Fibroblast of peridontal ligament (primary cell): ENCODE data around the gene LRRC75A.
A peak's percentile ranks its signal among the peaks of the same experiment; 100 is the strongest.
"Not testable (repeated sequence)": the region's sequence is repeated elsewhere in the genome, so short reads cannot be mapped to it uniquely, and the experiment has no call there.

Experiments used
- DNase-seq: peaks from one replicate; pipeline ENCODE4 v3.0.0-alpha.2; 2010; ENCODE audit errors: extremely low read depth

The LRRC75A gene

GRCh38 chr17:16432017-16432416 lies 60.0 kb downstream of the LRRC75A start:
- no peak for DNase-seq

- DNase-seq: no peak
Measured at GRCh38 chr17:16430650-16431049, 61.3 kb downstream of the LRRC75A start.

- DNase-seq: no peak
Measured at GRCh38 chr17:16429083-16429482, 62.9 kb downstream of the LRRC75A start.

GRCh38 chr17:16428098-16428882 lies 63.7 kb downstream of the LRRC75A start:
- peak; percentile 31 for DNase-seq

DNA sequence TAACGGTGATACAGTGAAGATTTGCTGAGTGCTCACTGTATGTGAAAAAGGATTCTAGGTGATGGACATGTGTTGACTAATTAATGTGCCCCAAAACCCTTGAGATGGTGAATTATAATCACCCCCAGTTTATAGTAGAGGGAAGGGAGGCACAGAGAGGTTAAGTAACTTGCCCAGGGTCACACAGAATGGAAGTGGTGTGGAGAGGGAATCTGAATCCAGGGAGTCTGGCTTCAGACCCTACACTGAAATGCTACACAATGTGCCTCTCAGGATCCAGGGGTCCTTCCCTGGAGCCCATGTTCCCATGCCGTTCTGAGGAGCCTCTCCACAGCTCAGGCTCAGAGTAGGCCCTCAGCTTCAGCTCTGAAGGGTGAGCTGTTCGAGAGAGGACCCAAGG lies 65.0 kb downstream of the LRRC75A start:
- DNase-seq: no peak

- DNase-seq: no peak
Measured at GRCh38 chr17:16425698-16426659, 66.0 kb downstream of the LRRC75A start.

DNA sequence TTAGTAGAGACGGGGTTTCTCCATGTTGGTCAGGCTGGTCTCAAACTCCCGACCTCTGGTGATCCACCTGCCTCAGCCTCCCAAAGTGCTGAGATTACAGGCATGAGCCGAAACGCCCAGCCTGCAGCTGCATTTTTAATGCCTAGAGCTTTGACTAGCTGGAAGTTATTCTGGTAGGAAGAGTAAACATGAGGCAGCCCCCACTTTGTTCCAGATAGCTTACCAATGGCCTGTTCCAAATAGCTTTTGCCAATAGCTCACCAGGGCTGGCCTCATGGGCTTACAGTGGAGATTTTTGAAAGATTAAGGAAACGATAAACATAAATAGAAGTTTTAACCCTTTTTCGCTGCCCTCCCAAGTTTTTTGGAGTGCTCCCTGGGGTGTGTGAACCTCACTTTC lies 66.8 kb downstream of the LRRC75A start:
- no peak for DNase-seq

DNA sequence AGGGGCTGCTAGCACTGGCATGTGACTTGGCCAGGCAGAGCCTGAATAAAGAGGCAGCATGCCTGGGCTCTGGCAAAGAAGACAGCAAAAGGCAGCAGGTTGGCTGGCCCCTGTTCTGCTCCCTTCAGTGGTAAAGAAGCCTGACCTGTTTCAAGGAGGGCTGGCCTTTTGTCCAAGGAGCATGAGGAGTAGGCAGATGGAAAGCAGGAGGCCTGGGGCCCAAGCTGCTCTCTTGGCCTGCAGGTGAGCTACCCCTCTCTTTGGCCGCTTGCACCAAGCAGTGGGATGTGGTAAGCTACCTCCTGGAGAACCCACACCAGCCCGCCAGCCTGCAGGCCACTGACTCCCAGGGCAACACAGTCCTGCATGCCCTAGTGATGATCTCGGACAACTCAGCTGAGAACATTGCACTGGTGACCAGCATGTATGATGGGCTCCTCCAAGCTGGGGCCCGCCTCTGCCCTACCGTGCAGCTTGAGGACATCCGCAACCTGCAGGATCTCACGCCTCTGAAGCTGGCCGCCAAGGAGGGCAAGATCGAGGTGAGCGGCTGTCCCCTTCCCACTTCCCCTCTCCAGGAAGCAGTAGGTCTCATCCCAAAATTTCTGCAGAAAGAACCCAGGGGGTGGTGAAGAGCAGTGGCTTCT lies 68.6 kb downstream of the LRRC75A start:
- no peak for DNase-seq

DNA sequence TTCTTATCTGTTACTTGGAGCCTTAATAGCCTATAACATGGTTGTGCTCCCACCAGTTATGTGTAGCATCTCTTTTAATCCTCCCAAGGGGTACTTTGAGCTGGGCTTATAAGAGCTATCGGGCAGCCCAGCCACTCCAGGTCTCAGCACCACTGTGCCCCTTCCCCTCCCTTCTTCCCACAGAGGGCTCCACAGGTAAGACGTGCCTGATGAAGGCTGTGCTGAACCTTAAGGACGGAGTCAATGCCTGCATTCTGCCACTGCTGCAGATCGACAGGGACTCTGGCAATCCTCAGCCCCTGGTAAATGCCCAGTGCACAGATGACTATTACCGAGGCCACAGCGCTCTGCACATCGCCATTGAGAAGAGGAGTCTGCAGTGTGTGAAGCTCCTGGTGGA lies 69.6 kb downstream of the LRRC75A start:
- DNase-seq: no peak

DNA sequence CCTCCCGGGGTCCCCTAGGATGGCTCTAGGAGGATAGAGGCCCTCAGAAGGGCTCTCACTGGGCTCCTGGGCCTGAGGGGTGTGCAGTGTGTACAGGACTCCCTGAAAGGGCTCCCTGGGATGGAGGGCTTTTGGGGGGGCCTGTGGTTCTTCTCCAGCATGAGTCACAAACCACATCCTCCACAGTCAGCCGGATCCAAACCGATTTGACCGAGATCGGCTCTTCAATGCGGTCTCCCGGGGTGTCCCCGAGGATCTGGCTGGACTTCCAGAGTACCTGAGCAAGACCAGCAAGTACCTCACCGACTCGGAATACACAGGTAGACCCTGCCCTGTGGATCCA lies 72.1 kb downstream of the LRRC75A start:
- peak; percentile 72 for DNase-seq

GRCh38 chr17:16419074-16419928 lies 72.7 kb downstream of the LRRC75A start:
- peak; percentile 84 for DNase-seq

DNA sequence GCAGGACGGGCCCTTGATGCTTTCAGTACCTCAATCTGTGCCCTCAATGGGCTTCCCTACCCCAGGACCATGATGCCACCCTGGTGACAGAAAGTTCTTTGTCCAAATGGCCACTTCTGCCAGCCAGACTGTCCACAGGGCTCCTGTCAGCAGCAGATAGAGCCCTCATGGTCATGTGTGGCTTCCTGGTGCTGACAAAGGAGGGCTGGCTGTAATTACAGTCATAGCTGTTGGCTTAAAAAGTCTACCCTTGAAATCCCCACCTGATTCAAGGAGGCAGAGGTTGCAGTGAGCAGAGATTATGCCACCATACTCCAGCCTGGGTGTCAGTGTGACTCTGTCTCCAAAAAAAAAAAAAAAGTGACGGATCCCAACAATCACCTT lies 73.3 kb downstream of the LRRC75A start:
- no peak for DNase-seq

DNA sequence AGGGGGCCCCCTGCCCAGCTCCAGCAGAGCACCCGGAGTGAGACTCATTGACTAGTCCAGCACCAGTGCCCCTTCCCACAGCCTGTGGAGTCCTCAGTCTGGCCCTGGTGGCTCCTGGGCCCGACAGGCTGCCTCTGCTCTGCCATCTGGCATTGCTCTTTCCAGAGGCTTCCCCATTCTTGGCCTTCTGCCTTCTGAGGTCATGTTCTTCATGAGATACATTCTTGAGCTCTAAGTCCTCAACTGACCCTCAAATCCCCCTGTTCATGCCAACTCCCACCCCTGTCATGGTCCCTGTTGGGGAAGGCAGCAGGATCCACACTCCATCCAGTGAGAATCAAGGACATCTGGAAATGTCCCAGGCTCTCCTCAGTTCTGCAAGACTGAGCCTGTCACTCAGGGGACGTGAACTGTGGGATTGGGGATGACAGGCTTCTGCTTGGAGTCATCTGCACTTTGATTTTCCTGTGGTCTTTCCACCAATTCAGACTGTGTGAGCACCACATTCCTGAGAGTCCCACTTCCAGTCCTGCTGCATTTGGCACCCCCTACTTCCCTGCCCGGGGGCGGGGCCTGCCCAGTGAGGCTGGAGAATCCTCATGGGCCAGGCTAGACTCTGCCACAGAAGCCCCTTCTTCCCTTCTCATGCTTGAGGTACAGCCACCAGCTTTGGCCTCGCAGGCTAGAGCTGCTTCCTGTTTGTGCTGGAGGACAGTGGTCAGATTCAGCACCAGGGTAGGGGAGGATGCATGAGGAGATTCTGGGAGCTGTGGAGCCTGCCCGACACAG lies 73.9 kb downstream of the LRRC75A start:
- peak; percentile 77 for DNase-seq

GRCh38 chr17:16417399-16417798 lies 74.6 kb downstream of the LRRC75A start:
- DNase-seq: no peak

- no peak for DNase-seq
Measured at GRCh38 chr17:16415031-16415924, 76.7 kb downstream of the LRRC75A start, which contains the start of gene TRPV2. TRPV2 (plus strand) TSS chr17:16415571; CDS start chr17:16417669, 2,098 bp downstream.

- DNase-seq: peak; percentile 58
Measured at GRCh38 chr17:16407911-16408588, 83.9 kb downstream of the LRRC75A start.

DNA sequence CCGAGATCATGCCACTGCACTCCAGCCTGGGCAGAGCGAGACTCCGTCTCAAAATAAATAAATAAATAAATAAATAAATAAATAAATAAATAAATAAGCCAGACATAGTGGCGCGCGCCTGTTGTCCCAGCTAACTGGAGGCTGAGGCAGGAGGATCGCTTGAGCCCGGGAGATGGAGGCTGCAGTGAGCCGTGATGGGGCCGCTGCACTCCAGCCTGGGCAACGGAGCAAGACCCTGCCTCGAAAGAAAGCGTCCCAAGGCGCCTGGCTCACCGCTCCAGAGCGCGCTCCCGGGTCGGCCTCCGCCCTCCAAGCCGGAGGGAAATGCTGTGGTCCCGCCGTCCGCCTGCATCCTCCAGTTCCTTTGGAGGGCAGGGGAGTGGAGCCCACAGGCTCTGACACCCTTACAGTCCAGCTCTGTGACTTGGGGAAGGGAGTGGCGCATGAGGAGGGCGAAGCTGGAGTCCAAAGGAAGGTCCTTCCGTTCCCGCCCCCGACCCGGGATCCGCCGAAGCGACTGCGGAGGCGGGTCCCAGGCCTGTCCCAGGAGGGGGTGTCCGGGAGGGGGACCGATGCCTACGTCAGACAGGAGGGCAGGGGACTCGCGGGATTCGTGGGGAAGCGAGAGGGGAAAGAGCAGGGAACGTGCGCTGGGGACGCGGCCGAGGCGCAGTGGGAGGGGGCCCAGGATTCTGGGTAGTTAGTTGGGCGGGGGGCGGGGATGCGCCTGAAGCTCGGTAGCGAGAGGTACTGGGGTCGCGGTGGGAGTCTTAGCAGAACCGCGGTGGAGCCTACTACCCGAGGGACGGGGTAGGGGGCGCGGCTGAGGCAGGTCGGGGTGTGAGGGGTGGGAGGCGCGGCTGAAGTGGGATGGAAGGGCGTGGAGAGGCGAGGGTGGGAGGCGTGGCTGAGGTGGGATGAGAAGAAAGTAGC lies 85.0 kb downstream of the LRRC75A start:
- peak; percentile 20 for DNase-seq

GRCh38 chr17:16403847-16404246 lies 88.1 kb downstream of the LRRC75A start:
- not testable (repeated sequence) for DNase-seq
